ENCODE measurements around the gene NDUFA3.

DNA sequence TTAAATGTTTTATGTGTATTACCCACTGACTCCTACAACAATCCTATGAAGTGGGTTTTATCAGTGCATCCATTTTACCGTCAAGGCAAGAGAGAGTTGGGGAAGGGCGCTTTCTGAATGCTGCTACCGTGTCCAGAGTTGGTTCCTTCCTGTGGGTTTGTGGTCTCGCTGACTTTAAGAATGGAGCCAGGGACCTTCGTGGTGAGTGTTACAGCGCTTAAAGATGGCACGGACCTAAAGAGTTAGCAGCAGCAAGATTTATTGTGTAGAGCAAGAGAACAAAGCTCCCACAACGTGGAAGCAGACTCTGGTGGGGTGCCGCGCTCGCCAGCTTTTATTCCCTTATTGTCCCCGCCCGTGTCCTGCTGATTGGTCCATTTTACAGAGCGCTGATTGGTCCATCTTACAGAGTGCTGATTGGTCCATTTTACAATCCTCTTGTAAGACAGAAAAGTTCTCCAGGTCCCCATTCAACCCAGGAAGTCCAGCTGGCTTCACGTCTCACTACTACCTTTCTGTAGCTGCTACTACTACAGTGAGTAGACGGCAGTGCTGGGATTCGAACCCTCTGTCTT, 8.1 kb upstream of the NDUFA3 start:
- TF ChIP-seq CTCF (IDR thresholded peaks at IDR 0.05; ENCODE audit: low read depth, low read length, poor library complexity, severe bottlenecking): no peak
- no peak for TF ChIP-seq EZH2phosphoT487 (IDR thresholded peaks at IDR 0.05; ENCODE audit: borderline replicate concordance, low read length)

All from DOHH2 (cell line).